Omental fat pad (tissue), 4 donors: ENCODE results near the gene QPRT. TPM values are rescaled to one million over a fixed set of nuclear protein-coding genes. Genes with fewer than 3 reads are reported as not detected.
A peak's percentile ranks its signal among the peaks of the same experiment; 100 is the strongest.
"Not testable (repeated sequence)": the region's sequence is repeated elsewhere in the genome, so short reads cannot be mapped to it uniquely, and the experiment has no call there.

Experiments used
- ATAC-seq: fragments of 150-250 bp; one replicate; pipeline ENCODE4 v1.9.1; 2016; ENCODE audit warnings: mild to moderate bottlenecking, moderate library complexity; ENCODE audit not compliant: low FRiP score
- DNase-seq: peaks from one replicate; pipeline ENCODE4 v3.0.0-alpha.2; 2019; ENCODE audit warnings: low spot score
- CTCF ChIP-seq, 3 donors: fragments of 450-650 bp; IDR thresholded peaks; one replicate each; pipeline ENCODE4 v1.5.1; 2016 to 2017; ENCODE audit warnings: antibody characterized with exemption in 3 of 3, mild to moderate bottlenecking in 3 of 3, moderate library complexity in 2 of 3
- total RNA-seq, 4 donors: library from RNA; depleted of rRNA; stranded (reverse); fragments of >200 nt; gene quantifications; one replicate each; pipeline ENCODE4 v1.1.0, GENCODE V29; 2016

The QPRT gene
- total RNA-seq, 4 donors from 2014 or later = 6.1 to 27.1 (median 8.5) TPM

GRCh38 chr16:29745121-29745852, 66.3 kb downstream of the QPRT start:
- TF ChIP-seq CTCF (IDR thresholded peaks at IDR 0.05) = no peak
- no peak for DNase-seq
- no peak for ATAC-seq

GRCh38 chr16:29745853-29746345, 66.9 kb downstream of the QPRT start, which contains the start of gene C16orf54:
Gene C16orf54 (minus strand): TSS chr16:29745990. CDS start chr16:29744951, 1,039 bp downstream.
- TF ChIP-seq CTCF (IDR thresholded peaks at IDR 0.05) = no peak
- ATAC-seq = peak; percentile 25
- no peak for DNase-seq

GRCh38 chr16:29746518-29746917, 67.5 kb downstream of the QPRT start:
- not testable (repeated sequence) for ATAC-seq, DNase-seq

Other genes starting within 250 kb of the QPRT start
- 10 to 100 TPM in 3 of 4 donors, 1 to 10 TPM in 1; 6.2 to 22.2 (median 12.9) TPM for gene BOLA2, start 224.8 kb upstream of the QPRT start, total RNA-seq
- gene SLX1B, start 224.6 kb upstream of the QPRT start, total RNA-seq = 10 to 100 TPM; 13.1 to 26.6 (median 15.8) TPM
- 10 to 100 TPM; 10.4 to 43.5 (median 27.6) TPM for gene SULT1A4, start 219.3 kb upstream of the QPRT start, total RNA-seq
- 100 to 1,000 TPM in 2 of 4 donors, 10 to 100 TPM in 2; 37.7 to 155 (median 86.1) TPM for gene NPIPB12, start 172.8 kb upstream of the QPRT start, total RNA-seq
- gene SPN, start 15.9 kb upstream of the QPRT start, total RNA-seq = 1 to 10 TPM in 3 of 4 donors, under 1 TPM in 1; 0.46 to 4.4 (median 1.1) TPM
- gene C16orf54, start 66.8 kb downstream of the QPRT start, total RNA-seq = 10 to 100 TPM in 1 of 4 donors, 1 to 10 TPM in 3; 1.6 to 14.2 (median 4.8) TPM
- gene ZG16, start 99.1 kb downstream of the QPRT start, total RNA-seq = not detected
- gene KIF22, start 111.6 kb downstream of the QPRT start, total RNA-seq = 10 to 100 TPM in 3 of 4 donors, 1 to 10 TPM in 1; 9.2 to 25.2 (median 13.1) TPM
- gene MAZ, start 127.3 kb downstream of the QPRT start, total RNA-seq = 10 to 100 TPM; 38.0 to 76.9 (median 57.7) TPM
- gene PRRT2, start 133.0 kb downstream of the QPRT start, total RNA-seq = 1 to 10 TPM in 2 of 4 donors, under 1 TPM in 2; 0.28 to 9.8 (median 1.0) TPM
- 10 to 100 TPM; 15.6 to 32.9 (median 20.6) TPM for gene PAGR1, start 137.0 kb downstream of the QPRT start, total RNA-seq
- gene MVP, start 141.3 kb downstream of the QPRT start, total RNA-seq = 100 to 1,000 TPM; 101 to 151 (median 129) TPM
- 100 to 1,000 TPM; 101 to 156 (median 104) TPM for gene CDIPT, start 184.0 kb downstream of the QPRT start, total RNA-seq
- 10 to 100 TPM in 1 of 4 donors, 1 to 10 TPM in 2, under 1 TPM in 1; 0.63 to 11.5 (median 4.2) TPM for gene SEZ6L2, start 220.4 kb downstream of the QPRT start, total RNA-seq
- 10 to 100 TPM in 2 of 4 donors, 1 to 10 TPM in 1, not detected in 1; 4.0 to 14.0 (median 10.6) TPM for gene ASPHD1, start 221.3 kb downstream of the QPRT start, total RNA-seq
- 10 to 100 TPM in 3 of 4 donors, 1 to 10 TPM in 1; 7.1 to 44.5 (median 20.0) TPM for gene KCTD13, start 247.0 kb downstream of the QPRT start, total RNA-seq